ENCODE results near the gene CBL. TPM values are rescaled to one million over a fixed set of nuclear protein-coding genes. Genes with fewer than 3 reads are reported as not detected.

Gene CBL
- total RNA-seq, 2 experiments from 2014 or later = 45.0 to 47.0 TPM

DNA sequence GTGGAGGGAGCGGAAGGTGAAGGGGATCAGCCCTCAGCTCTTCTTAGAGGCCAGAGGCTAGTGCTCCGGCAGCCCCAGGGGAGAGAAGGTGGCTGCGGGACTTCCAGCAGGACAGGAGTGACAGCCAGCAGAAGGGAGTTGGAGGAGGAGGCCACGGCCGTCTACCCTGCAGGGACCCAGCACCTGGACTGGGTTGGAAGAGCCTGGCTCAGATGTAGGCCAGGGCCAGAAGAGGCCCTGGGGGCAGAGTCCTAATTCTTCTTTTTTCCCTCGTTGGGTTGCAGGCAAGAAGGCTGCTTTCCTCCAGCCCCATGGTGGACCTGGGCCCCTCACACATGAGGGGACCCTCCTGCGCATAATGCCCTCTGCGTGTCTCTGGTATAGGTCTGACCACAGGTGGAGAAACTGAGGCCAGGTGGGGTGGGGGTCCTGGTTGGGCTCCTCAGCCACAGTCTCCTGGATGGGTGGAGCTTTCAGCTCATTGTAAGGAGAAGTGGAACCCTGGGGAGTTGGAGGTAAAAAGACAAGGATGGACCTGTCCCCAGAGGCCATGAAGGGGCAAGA lies 113.1 kb downstream of the CBL start:
- ChIA-PET POLR2A (interaction anchor here (1.1 to 2.3 kb wide), 4 partner anchors 11 to 112 kb away, joined by 4 to 12 read pairs (median 8); partner anchors contain the start of gene CBL), CTCF (interaction anchor here (0.6 to 10.8 kb wide), 6 partner anchors 10 to 150 kb away, joined by 3 to 136 read pairs (median 5); partner anchors contain the start of genes C1QTNF5 and CBL)
- no peaks in the 10 kb centered on the region for H3K36me3 Mint-ChIP-seq (ENCODE audit: low read depth)
- peaks cover 64% of the 10 kb centered on the region for H3K4me1 Mint-ChIP-seq
- DNase-seq = no peak
- H3K4me3 Mint-ChIP-seq = peak overlapping the region; percentile 65
- peak overlapping the region; percentile 91 for H3K27ac Mint-ChIP-seq
- H3K9me3 Mint-ChIP-seq = no peaks in the 10 kb centered on the region
- peaks cover 32% of the 10 kb centered on the region for H3K27me3 Mint-ChIP-seq

DNA sequence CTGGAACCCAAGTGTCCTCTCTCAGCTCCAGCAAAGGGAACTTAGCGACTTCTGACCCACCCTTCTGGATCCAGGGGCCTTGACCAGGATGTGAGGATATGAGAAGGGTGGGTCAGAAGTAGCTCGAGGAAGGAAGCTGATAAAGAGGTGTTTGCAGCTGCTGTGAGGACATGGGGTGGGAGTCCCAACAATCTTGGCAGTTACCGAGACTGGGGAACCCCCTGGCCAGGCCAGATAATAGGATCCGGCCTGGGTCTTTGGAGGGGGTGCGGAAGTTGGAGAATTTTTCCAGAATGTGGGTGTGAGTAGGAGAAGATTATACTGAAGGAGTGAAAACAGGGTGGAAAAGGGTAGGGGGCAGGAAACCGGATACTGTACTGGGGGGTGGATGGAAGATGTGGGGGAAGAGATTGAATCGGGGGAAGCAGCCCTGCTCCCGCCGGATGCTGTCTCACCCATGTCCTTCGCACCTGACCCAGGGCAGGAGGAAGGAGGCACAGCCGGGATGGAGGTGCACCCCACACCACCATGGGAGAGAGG lies 113.6 kb downstream of the CBL start:
- peaks cover 62% of the 10 kb centered on the region for H3K4me1 Mint-ChIP-seq
- peaks cover 32% of the 10 kb centered on the region for H3K27me3 Mint-ChIP-seq
- peak overlapping the region; percentile 91 for H3K27ac Mint-ChIP-seq
- ChIA-PET POLR2A (interaction anchor here (1.1 to 2.3 kb wide), 4 partner anchors 12 to 113 kb away, joined by 4 to 12 read pairs (median 8); partner anchors contain the start of gene CBL), CTCF (interaction anchor here (0.6 to 10.8 kb wide), 7 partner anchors 9 to 151 kb away, joined by 3 to 136 read pairs (median 5); partner anchors contain the start of genes C1QTNF5 and CBL)
- no peaks in the 10 kb centered on the region for H3K9me3 Mint-ChIP-seq
- no peak for DNase-seq
- no peaks in the 10 kb centered on the region for H3K36me3 Mint-ChIP-seq (ENCODE audit: low read depth)
- H3K4me3 Mint-ChIP-seq = peak overlapping the region; percentile 65

- ChIA-PET CTCF (interaction anchor here (0.6 to 10.8 kb wide), 17 partner anchors 9 to 265 kb away, joined by 3 to 136 read pairs (median 6); partner anchors contain the start of genes C1QTNF5, CBL, NLRX1 and RNF26), POLR2A (interaction anchor here (0.7 to 3.5 kb wide), 12 partner anchors 14 to 323 kb away, joined by 3 to 22 read pairs (median 4); partner anchors contain the start of genes CBL, CENATAC, HYOU1 and RNF26)
- H3K27ac Mint-ChIP-seq = peak overlapping the region; percentile 91
- H3K36me3 Mint-ChIP-seq (ENCODE audit: low read depth) = no peaks in the 10 kb centered on the region
- H3K4me3 Mint-ChIP-seq = peak overlapping the region; percentile 65
- DNase-seq = no peak
- H3K4me1 Mint-ChIP-seq = peaks cover 57% of the 10 kb centered on the region
- H3K9me3 Mint-ChIP-seq = no peaks in the 10 kb centered on the region
- H3K27me3 Mint-ChIP-seq = peaks cover 31% of the 10 kb centered on the region
These were observed 114.2 kb downstream of the CBL start for GRCh38 chr11:119320240-119320775.

DNA sequence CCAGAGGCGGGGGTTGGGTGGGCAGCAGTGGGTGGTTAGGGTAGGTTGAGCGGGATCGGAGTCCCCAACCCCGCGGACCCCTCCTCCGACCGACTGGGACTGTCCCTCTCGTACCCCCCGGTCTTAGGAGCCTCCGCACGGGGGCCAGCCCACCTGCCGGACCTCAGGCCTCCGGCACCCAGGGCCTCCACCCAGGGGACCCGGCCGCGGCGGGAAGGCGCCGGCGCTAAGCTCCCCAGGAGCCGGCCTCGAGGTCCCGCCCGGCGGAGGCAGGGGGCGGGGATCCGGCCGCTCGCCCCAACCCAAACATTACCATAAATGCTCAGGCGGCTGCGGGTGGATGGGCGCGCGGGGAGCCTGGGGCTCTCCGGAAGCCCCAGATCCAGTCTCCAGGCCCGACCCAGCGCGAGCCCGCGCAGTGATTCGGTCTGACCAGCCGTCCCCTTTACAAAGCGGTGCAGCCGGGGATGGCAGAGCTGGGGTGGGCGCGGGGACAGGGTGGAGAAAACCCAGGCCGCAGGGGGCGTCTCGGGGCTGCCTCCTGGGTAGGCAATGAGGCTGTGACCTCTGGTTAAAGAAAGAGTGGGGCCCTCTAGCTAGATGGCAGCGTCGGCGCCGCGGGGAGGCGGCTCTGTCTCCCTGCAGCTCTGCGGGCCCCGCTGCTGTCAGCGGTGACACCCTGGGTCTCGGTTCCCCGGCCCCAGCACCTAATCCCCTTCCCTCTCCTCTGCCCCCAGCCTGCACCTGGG lies 114.8 kb downstream of the CBL start:
- Mint-ChIP-seq H3K4me1 (peaks cover 51% of the 10 kb centered on the region), H3K4me3 (peak overlapping the region; percentile 75), H3K27me3 (peaks cover 25% of the 10 kb centered on the region), H3K27ac (peak overlapping the region; percentile 86), H3K36me3 (ENCODE audit: low read depth) (no peaks in the 10 kb centered on the region), H3K9me3 (no peaks in the 10 kb centered on the region)
- DNase-seq = peak; percentile 80
- POLR2A ChIA-PET = interaction anchor here (0.7 to 3.5 kb wide), 22 partner anchors 11 to 323 kb away, joined by 3 to 22 read pairs (median 4); partner anchors contain the start of genes CBL, CENATAC, HINFP and HYOU1
- CTCF ChIA-PET = interaction anchor here (0.6 to 10.8 kb wide), 30 partner anchors 9 to 265 kb away, joined by 3 to 136 read pairs (median 4); partner anchors contain the start of genes C1QTNF5, C2CD2L, CBL and NLRX1

GRCh38 chr11:119322360-119322739 lies 116.2 kb downstream of the CBL start:
- Mint-ChIP-seq H3K27ac (no peak overlapping the region), H3K9me3 (no peaks in the 10 kb centered on the region), H3K36me3 (ENCODE audit: low read depth) (no peaks in the 10 kb centered on the region), H3K27me3 (peaks cover 19% of the 10 kb centered on the region), H3K4me1 (peaks cover 45% of the 10 kb centered on the region), H3K4me3 (no peak overlapping the region)
- CTCF ChIA-PET = interaction anchor here (0.8 to 10.8 kb wide), 16 partner anchors 10 to 255 kb away, joined by 3 to 136 read pairs (median 10); partner anchors contain the start of genes C1QTNF5, CBL, DPAGT1 and NLRX1
- POLR2A ChIA-PET = interaction anchor here (1.1 to 3.5 kb wide), 8 partner anchors 9 to 267 kb away, joined by 3 to 17 read pairs (median 6); partner anchors contain the start of genes CBL and RNF26
- DNase-seq = no peak

GRCh38 chr11:119322921-119323531 lies 116.9 kb downstream of the CBL start:
- H3K27ac Mint-ChIP-seq = no peak overlapping the region
- no peak for DNase-seq
- ChIA-PET POLR2A (interaction anchor here (1.0 to 3.5 kb wide), 6 partner anchors 12 to 228 kb away, joined by 3 to 17 read pairs (median 5); partner anchors contain the start of genes CBL and RNF26), CTCF (interaction anchor here (1.0 to 10.8 kb wide), 25 partner anchors 9 to 256 kb away, joined by 3 to 136 read pairs (median 6); partner anchors contain the start of genes C1QTNF5, CBL, HINFP and NLRX1)
- H3K4me1 Mint-ChIP-seq = peaks cover 40% of the 10 kb centered on the region
- H3K4me3 Mint-ChIP-seq = no peak overlapping the region
- H3K27me3 Mint-ChIP-seq = peaks cover 12% of the 10 kb centered on the region
- H3K36me3 Mint-ChIP-seq (ENCODE audit: low read depth) = no peaks in the 10 kb centered on the region
- no peaks in the 10 kb centered on the region for H3K9me3 Mint-ChIP-seq

GRCh38 chr11:119323532-119324033 lies 117.4 kb downstream of the CBL start:
- Mint-ChIP-seq H3K4me3 (no peak overlapping the region), H3K4me1 (peaks cover 35% of the 10 kb centered on the region), H3K27me3 (peaks cover 9% of the 10 kb centered on the region), H3K27ac (no peak overlapping the region), H3K9me3 (no peaks in the 10 kb centered on the region), H3K36me3 (ENCODE audit: low read depth) (no peaks in the 10 kb centered on the region)
- ChIA-PET POLR2A (interaction anchor here (0.9 to 3.5 kb wide), 8 partner anchors 11 to 229 kb away, joined by 3 to 17 read pairs (median 4); partner anchors contain the start of genes CBL and RNF26), CTCF (interaction anchor here (0.9 to 10.8 kb wide), 30 partner anchors 8 to 257 kb away, joined by 3 to 136 read pairs (median 6); partner anchors contain the start of genes C1QTNF5, CBL, DPAGT1 and HINFP)
- peak; percentile 83 for DNase-seq

DNA sequence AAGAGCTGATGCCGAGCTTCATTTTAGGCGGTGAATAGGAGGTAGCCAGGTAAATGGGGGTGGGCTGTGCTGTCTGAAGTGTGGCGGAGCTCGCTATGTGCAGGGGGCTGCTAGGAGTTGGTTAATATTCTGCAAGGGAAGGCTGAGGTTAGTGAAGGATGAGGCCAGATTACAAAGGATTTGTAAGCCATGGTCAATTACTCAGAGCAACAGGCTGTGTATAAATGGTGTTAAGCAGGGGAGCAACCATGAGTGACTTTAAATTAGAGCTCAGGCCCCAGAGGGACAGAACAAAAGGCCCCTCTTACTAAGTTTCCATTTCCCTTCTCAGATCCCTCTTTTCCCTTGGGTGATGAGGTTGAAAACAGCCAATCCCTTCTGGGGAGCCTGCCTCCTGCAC lies 118.0 kb downstream of the CBL start:
- no peak overlapping the region for H3K4me3 Mint-ChIP-seq
- H3K4me1 Mint-ChIP-seq = peaks cover 30% of the 10 kb centered on the region
- no peak for DNase-seq

DNA sequence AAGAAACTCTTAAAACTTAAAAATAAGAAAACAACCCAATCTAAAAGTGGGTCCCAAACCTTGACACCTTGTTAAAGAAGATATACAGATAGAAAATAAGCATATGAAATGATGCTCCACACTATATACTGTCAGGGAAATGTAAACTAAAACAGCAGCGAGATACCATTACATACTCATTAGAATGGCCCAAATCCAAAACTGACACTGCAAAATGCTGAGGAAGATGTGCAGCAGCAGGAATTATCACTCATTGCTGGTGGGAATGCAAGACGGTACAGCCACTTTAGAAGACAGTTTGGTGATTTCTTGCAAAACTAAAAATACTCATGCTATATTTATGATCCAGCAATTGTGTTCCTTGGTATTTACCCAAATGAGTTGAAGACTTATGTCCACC lies 123.2 kb downstream of the CBL start:
- no peak for DNase-seq
- H3K36me3 Mint-ChIP-seq (ENCODE audit: low read depth) = no peaks in the 10 kb centered on the region
- H3K4me1 Mint-ChIP-seq = peaks cover 16% of the 10 kb centered on the region
- ChIA-PET CTCF (interaction anchor here (0.7 to 4.1 kb wide), 4 partner anchors 9 to 214 kb away, joined by 4 to 15 read pairs (median 6); no protein-coding TSS in a partner anchor), POLR2A (no interaction called here)
- H3K27ac Mint-ChIP-seq = no peak overlapping the region
- no peak overlapping the region for H3K4me3 Mint-ChIP-seq
- H3K27me3 Mint-ChIP-seq = peaks cover 16% of the 10 kb centered on the region
- H3K9me3 Mint-ChIP-seq = no peaks in the 10 kb centered on the region

More for the DNA sequence above, 118.0 kb downstream of the CBL start:
- ChIA-PET CTCF (interaction anchor here (0.6 to 10.8 kb wide), 25 partner anchors 8 to 544 kb away, joined by 3 to 136 read pairs (median 6); partner anchors contain the start of genes C1QTNF5, CBL, DPAGT1 and NLRX1), POLR2A (interaction anchor here (0.9 to 1.9 kb wide), 4 partner anchors 10 to 229 kb away, joined by 3 to 6 read pairs (median 3); partner anchors contain the start of genes CBL and RNF26)
- no peaks in the 10 kb centered on the region for H3K9me3 Mint-ChIP-seq
- H3K27me3 Mint-ChIP-seq = peaks cover 8% of the 10 kb centered on the region
- H3K36me3 Mint-ChIP-seq (ENCODE audit: low read depth) = no peaks in the 10 kb centered on the region
- no peak overlapping the region for H3K27ac Mint-ChIP-seq

DNA sequence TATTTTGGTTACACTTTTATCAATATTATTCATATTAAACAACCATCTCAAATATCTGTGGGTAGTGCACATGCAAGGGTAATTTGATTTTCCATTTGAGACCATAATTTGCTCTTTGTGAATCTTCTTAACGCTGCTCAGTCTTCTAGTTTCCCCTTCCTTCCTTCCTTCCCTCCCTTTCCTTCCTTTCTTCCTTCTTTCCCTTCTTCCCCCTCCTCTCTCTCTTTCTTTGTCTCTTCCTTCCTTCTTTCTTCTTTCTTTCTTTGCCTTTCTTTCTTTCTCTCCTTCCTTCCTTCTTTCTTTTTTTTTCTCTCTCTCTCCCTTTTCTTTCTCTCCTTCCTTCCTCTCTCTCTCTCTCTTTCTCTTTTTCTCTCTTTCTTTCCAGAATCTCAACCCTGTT lies 124.1 kb downstream of the CBL start:
- Mint-ChIP-seq H3K4me3 (no peak overlapping the region), H3K27me3 (peaks cover 16% of the 10 kb centered on the region), H3K9me3 (no peaks in the 10 kb centered on the region), H3K4me1 (peaks cover 24% of the 10 kb centered on the region), H3K27ac (no peak overlapping the region), H3K36me3 (ENCODE audit: low read depth) (peaks cover 5% of the 10 kb centered on the region)
- DNase-seq = no peak
- CTCF ChIA-PET = interaction anchor here (0.7 to 1.1 kb wide), 2 partner anchors 8 to 14 kb away, joined by 3 to 4 read pairs; no protein-coding TSS in a partner anchor
- POLR2A ChIA-PET = no interaction called here

- Mint-ChIP-seq H3K9me3 (no peaks in the 10 kb centered on the region), H3K4me3 (no peak overlapping the region), H3K36me3 (ENCODE audit: low read depth) (peaks cover 15% of the 10 kb centered on the region), H3K27me3 (peaks cover 16% of the 10 kb centered on the region), H3K4me1 (peaks cover 44% of the 10 kb centered on the region), H3K27ac (no peak overlapping the region)
- ChIA-PET POLR2A (interaction anchor here (1.3 kb wide), 1 partner anchor 11 kb away, joined by 7 read pairs; no protein-coding TSS in a partner anchor), CTCF (interaction anchor here (0.8 to 2.6 kb wide), 3 partner anchors 8 to 11 kb away, joined by 3 to 24 read pairs (median 4); no protein-coding TSS in a partner anchor)
- DNase-seq = no peak
These were observed 126.1 kb downstream of the CBL start for GRCh38 chr11:119332111-119332765.

Data from activated CD4-positive, alpha-beta memory T cell treated with anti-CD3 and anti-CD28 coated beads, Interleukin-2, amount 10 ng/mL, durations not matched to agents 7 days and 5 days (primary cell).